ENCODE measurements around the gene CD37. TPM values are rescaled to one million over a fixed set of nuclear protein-coding genes. Genes with fewer than 3 reads are reported as not detected.
"Not testable (repeated sequence)": the region's sequence is repeated elsewhere in the genome, so short reads cannot be mapped to it uniquely, and the experiment has no call there.

Gene CD37
- total RNA-seq, 2 donors from 2014 or later = 2.6 to 12.1 TPM

- Histone ChIP-seq H3K27ac (no peak overlapping the region), H3K4me1 (no peaks in the 10 kb centered on the region), H3K9me3 (peaks cover 0 to 18% of the 10 kb centered on the region in 2 donors), H3K36me3 (peaks cover 21% of the 10 kb centered on the region), H3K27me3 (no peaks in the 10 kb centered on the region), H3K4me3 (no peak overlapping the region)
- DNase-seq (ENCODE audit: low spot score) = peak; percentile 36
- no peak for TF ChIP-seq CTCF (IDR thresholded peaks at IDR 0.05)
Measured at GRCh38 chr19:49315111-49315510, 20.1 kb upstream of the CD37 start.

- no peak for DNase-seq (ENCODE audit: low spot score)
- Histone ChIP-seq H3K4me3 (no peak overlapping the region), H3K36me3 (peaks cover 12% of the 10 kb centered on the region), H3K4me1 (no peaks in the 10 kb centered on the region), H3K9me3 (peaks cover 0 to 30% of the 10 kb centered on the region in 2 donors), H3K27ac (no peak overlapping the region), H3K27me3 (no peaks in the 10 kb centered on the region)
- no peak for TF ChIP-seq CTCF (IDR thresholded peaks at IDR 0.05)
Measured at GRCh38 chr19:49316284-49316683, 18.9 kb upstream of the CD37 start.

- no peak for TF ChIP-seq CTCF (IDR thresholded peaks at IDR 0.05)
- no peaks in the 10 kb centered on the region for H3K27me3 ChIP-seq
- DNase-seq (ENCODE audit: low spot score) = no peak
- peaks cover 14% of the 10 kb centered on the region for H3K36me3 ChIP-seq
- H3K4me3 ChIP-seq = no peak overlapping the region
- H3K27ac ChIP-seq = no peak overlapping the region
- H3K9me3 ChIP-seq = peaks cover 0 to 48% of the 10 kb centered on the region in 2 donors
- no peaks in the 10 kb centered on the region for H3K4me1 ChIP-seq
Measured at GRCh38 chr19:49318296-49318695, 16.9 kb upstream of the CD37 start.

GRCh38 chr19:49324801-49325576, 10.2 kb upstream of the CD37 start, which contains the start of gene SLC6A16:
TSS of gene SLC6A16 (minus strand) at chr19:49325191. CDS start at chr19:49311347, 13,844 bp downstream.
- Histone ChIP-seq H3K9me3 (peaks cover 0 to 30% of the 10 kb centered on the region in 2 donors), H3K36me3 (peaks cover 8% of the 10 kb centered on the region), H3K27me3 (no peaks in the 10 kb centered on the region), H3K4me1 (no peaks in the 10 kb centered on the region), H3K27ac (no peak within 1 kb of the TSS), H3K4me3 (no peak within 1 kb of the TSS)
- TF ChIP-seq CTCF (IDR thresholded peaks at IDR 0.05) = no peak
- peak; percentile 21 for DNase-seq (ENCODE audit: low spot score)

- H3K4me3 ChIP-seq = not testable (repeated sequence)
- peak; percentile 52 for DNase-seq (ENCODE audit: low spot score)
Measured at GRCh38 chr19:49325756-49326155, 9.4 kb upstream of the CD37 start.

GRCh38 chr19:49326165-49326704, 9.0 kb upstream of the CD37 start:
- Histone ChIP-seq H3K4me3 (no peak overlapping the region), H3K27me3 (no peaks in the 10 kb centered on the region), H3K9me3 (peaks cover 0 to 18% of the 10 kb centered on the region in 2 donors), H3K36me3 (peaks cover 17% of the 10 kb centered on the region), H3K27ac (no peak overlapping the region), H3K4me1 (no peaks in the 10 kb centered on the region)
- no peak for TF ChIP-seq CTCF (IDR thresholded peaks at IDR 0.05)
- no peak for DNase-seq (ENCODE audit: low spot score)

More at GRCh38 chr19:49325756-49326155, 9.4 kb upstream of the CD37 start:
- not testable (repeated sequence) for H3K27me3 ChIP-seq, H3K4me1 ChIP-seq, H3K27ac ChIP-seq
- H3K36me3 ChIP-seq = peaks cover 15% of the 10 kb centered on the region
- peaks cover 0 to 23% of the 10 kb centered on the region in 2 donors for H3K9me3 ChIP-seq

Measured in right atrium auricular region (tissue), 2 donors.